H1 (cell line): ENCODE measurements around the gene KIF5A. TPM values are rescaled to one million over a fixed set of nuclear protein-coding genes. Genes with fewer than 3 reads are reported as not detected.

ENCODE experiments used
- CTCF ChIA-PET: fragments of 300-600 bp; sonication (Branson Sonifier 250); formaldehyde crosslinking; loops from one replicate; lab custom pipeline; 2021; ENCODE audit not compliant: partially characterized antibody; lab: Charles Lee
- POLR2A ChIA-PET: fragments of 300-600 bp; sonication (Branson Sonifier 250); formaldehyde crosslinking; loops from one replicate; lab custom pipeline; 2021; ENCODE audit warnings: inconsistent platforms; ENCODE audit not compliant: partially characterized antibody; lab: Charles Lee
- DNase-seq, 2 experiments: peaks; one replicate each; pipeline versions ENCODE4 v3.0.0 to v3.0.0-alpha.2; 2010 to 2022; ENCODE audit warnings: low spot score in 2 of 2, low read depth in 1 of 2, mixed read lengths in 1 of 2
- FAIRE-seq: peaks from 2 replicates; lab custom pipeline; 2011; peaks lifted over from hg19 to GRCh38; lab: Jason Lieb, UNC
- H2AFZ ChIP-seq: 2 replicates; pipeline ENCODE4 v1.8.1; 2012; ENCODE audit warnings: low read length, inconsistent platforms
- H2AK5ac ChIP-seq: 2 replicates; pipeline ENCODE4 v1.6.1; 2013; ENCODE audit warnings: low read depth, low read length
- H2BK120ac ChIP-seq: replicated peaks from 2 replicates; pipeline ENCODE3; 2013; ENCODE audit warnings: low read depth, low read length, inconsistent platforms
- H2BK12ac ChIP-seq: 2 replicates; pipeline ENCODE4 v1.6.1; 2013; ENCODE audit warnings: low read depth, low read length
- H2BK15ac ChIP-seq: 2 replicates; pipeline ENCODE4 v1.6.1; 2013; ENCODE audit warnings: low read length
- H2BK20ac ChIP-seq: 2 replicates; pipeline ENCODE4 v1.6.1; 2013; ENCODE audit warnings: low read length
- H2BK5ac ChIP-seq: 2 replicates; pipeline ENCODE4 v1.6.1; 2013; ENCODE audit warnings: low read depth, low read length
- H3K14ac ChIP-seq: 2 replicates; pipeline ENCODE4 v1.6.1; 2013; ENCODE audit warnings: inconsistent platforms; ENCODE audit not compliant: insufficient read length
- H3K18ac ChIP-seq: 2 replicates; pipeline ENCODE4 v1.6.1; 2013; ENCODE audit warnings: low read length; ENCODE audit errors: extremely low read depth
- H3K23ac ChIP-seq: 2 replicates; pipeline ENCODE4 v1.6.1; 2013; ENCODE audit warnings: inconsistent platforms; ENCODE audit not compliant: insufficient read length
- H3K23me2 ChIP-seq: 2 replicates; pipeline ENCODE4 v1.6.1; 2013; ENCODE audit warnings: low read depth, low read length
- H3K27ac ChIP-seq: 2 replicates; pipeline ENCODE4 v1.6.1; 2011; ENCODE audit warnings: low read depth, low read length, inconsistent platforms
- H3K27me3 ChIP-seq, 4 experiments: replicated peaks in 1 of 4; 1 replicate in 1 of 4; 2 replicates in 3 of 4; pipeline versions ENCODE4 v1.6.1 to v1.8.1; 2011 to 2013; ENCODE audit warnings: low read length in 3 of 4, mild to moderate bottlenecking in 3 of 4, inconsistent platforms in 2 of 4, mixed read lengths in 2 of 4, moderate library complexity in 1 of 4; ENCODE audit not compliant: control insufficient read depth in 3 of 4, insufficient read depth in 3 of 4; ENCODE audit errors: extremely low read depth in 1 of 4
- H3K36me3 ChIP-seq, 4 experiments: 2 replicates each; pipeline versions ENCODE4 v1.6.1 to v1.8.1; 2011 to 2013; ENCODE audit warnings: mild to moderate bottlenecking in 4 of 4, low read length in 3 of 4, moderate library complexity in 2 of 4, control low read depth in 1 of 4, inconsistent platforms in 1 of 4; ENCODE audit not compliant: insufficient read depth in 4 of 4, control insufficient read depth in 2 of 4
- H3K4ac ChIP-seq: replicated peaks from 2 replicates; pipeline ENCODE3; 2013; ENCODE audit warnings: low read length, low read depth, mixed read lengths, inconsistent platforms; ENCODE audit not compliant: insufficient read length
- H3K4me1 ChIP-seq, 4 experiments: replicated peaks in 1 of 4; 1 replicate in 1 of 4; 2 replicates in 3 of 4; pipeline versions ENCODE4 v1.6.1 to v1.8.1; 2011 to 2013; ENCODE audit warnings: low read length in 3 of 4, inconsistent platforms in 2 of 4, mixed read lengths in 1 of 4; ENCODE audit not compliant: insufficient read depth in 4 of 4, control insufficient read depth in 3 of 4
- H3K4me2 ChIP-seq, 2 experiments: 2 replicates each; pipeline versions ENCODE4 v1.6.1 to v1.8.1; 2011 to 2013; ENCODE audit warnings: low read depth in 2 of 2, low read length in 2 of 2, control low read depth in 1 of 2, inconsistent platforms in 1 of 2, mild to moderate bottlenecking in 1 of 2; ENCODE audit not compliant: insufficient read depth in 1 of 2
- H3K4me3 ChIP-seq, 4 experiments: fragments of 200-600, 300-600 bp in 1 of 4; sonication (generic), shearing (Covaris generic), sonication (Bioruptor Twin) in 1 of 4; 2 replicates each; pipeline versions ENCODE4 v1.5.1 to v1.8.1; 2011 to 2016; ENCODE audit warnings: low read length in 4 of 4, low read depth in 3 of 4, control low read depth in 2 of 4, inconsistent platforms in 2 of 4, mild to moderate bottlenecking in 2 of 4, mixed read lengths in 1 of 4, moderate library complexity in 1 of 4; ENCODE audit not compliant: insufficient read depth in 2 of 4; ENCODE audit errors: extremely low read depth in 1 of 4
- H3K56ac ChIP-seq: replicated peaks from 2 replicates; pipeline ENCODE3; 2013; ENCODE audit warnings: low read depth, mild to moderate bottlenecking, mixed read lengths, low read length, inconsistent platforms; ENCODE audit not compliant: insufficient read length
- H3K79me1 ChIP-seq: 2 replicates; pipeline ENCODE4 v1.6.1; 2013; ENCODE audit warnings: low read depth, low read length, control low read depth
- H3K79me2 ChIP-seq, 2 experiments: 2 replicates each; pipeline versions ENCODE4 v1.6.1 to v1.8.1; 2012 to 2013; ENCODE audit warnings: low read length in 2 of 2, mild to moderate bottlenecking in 2 of 2, inconsistent platforms in 1 of 2; ENCODE audit not compliant: insufficient read depth in 2 of 2, control insufficient read depth in 1 of 2
- H3K9ac ChIP-seq, 4 experiments: replicated peaks in 1 of 4; 1 replicate in 1 of 4; 2 replicates in 3 of 4; pipeline versions ENCODE4 v1.6.1 to v1.8.1; 2011 to 2013; ENCODE audit warnings: low read depth in 3 of 4, low read length in 3 of 4, control low read depth in 2 of 4, mild to moderate bottlenecking in 2 of 4, moderate library complexity in 2 of 4, inconsistent platforms in 1 of 4; ENCODE audit errors: extremely low read depth in 1 of 4
- H3K9me3 ChIP-seq, 2 experiments: 2 replicates each; pipeline versions ENCODE4 v1.6.1 to v1.8.1; 2012 to 2013; ENCODE audit warnings: mild to moderate bottlenecking in 2 of 2, moderate library complexity in 2 of 2, control low read depth in 1 of 2, inconsistent platforms in 1 of 2, low read depth in 1 of 2, low read length in 1 of 2, mixed read lengths in 1 of 2; ENCODE audit not compliant: insufficient read depth in 2 of 2
- H4K20me1 ChIP-seq, 2 experiments: replicated peaks in 1 of 2; 2 replicates each; pipeline versions ENCODE3 to v1.8.1; 2011 to 2013; ENCODE audit warnings: inconsistent platforms in 2 of 2, low read length in 2 of 2, mild to moderate bottlenecking in 1 of 2; ENCODE audit not compliant: insufficient read depth in 2 of 2, control insufficient read depth in 1 of 2
- H4K5ac ChIP-seq: 2 replicates; pipeline ENCODE4 v1.6.1; 2013; ENCODE audit warnings: low read length, low read depth, mixed read lengths, inconsistent platforms; ENCODE audit not compliant: insufficient read length
- H4K8ac ChIP-seq: 2 replicates; pipeline ENCODE4 v1.8.0; 2013; ENCODE audit warnings: mild to moderate bottlenecking, moderate library complexity, low read length, inconsistent platforms; ENCODE audit not compliant: insufficient read depth; ENCODE audit errors: extremely low read depth
- H4K91ac ChIP-seq: replicated peaks from 2 replicates; pipeline ENCODE3; 2013; ENCODE audit warnings: low read length, mixed read lengths, inconsistent platforms; ENCODE audit not compliant: insufficient read length
- HDAC2 ChIP-seq, 2 experiments: fragments of 300-600 bp in 1 of 2; sonication (generic) in 1 of 2; IDR thresholded peaks; 2 replicates each; pipeline ENCODE4 v1.6.1; 2011 to 2012; ENCODE audit warnings: low read depth in 2 of 2, low read length in 2 of 2, mild to moderate bottlenecking in 2 of 2, moderate library complexity in 2 of 2, borderline replicate concordance in 1 of 2, inconsistent platforms in 1 of 2
- RBBP5 ChIP-seq: IDR thresholded peaks from 2 replicates; pipeline ENCODE4 v1.7.1; 2012; ENCODE audit warnings: low read depth, mild to moderate bottlenecking, inconsistent platforms, low read length, moderate library complexity, borderline replicate concordance
- SP2 ChIP-seq: IDR thresholded peaks from 2 replicates; pipeline ENCODE4 v1.6.1; 2012; ENCODE audit warnings: mild to moderate bottlenecking, low read length, inconsistent platforms
- SUZ12 ChIP-seq: fragments of 200-600 bp; sonication (generic); IDR thresholded peaks from 2 replicates; pipeline ENCODE4 v1.6.1; 2012; ENCODE audit warnings: mild to moderate bottlenecking, inconsistent platforms, low read length, moderate library complexity, mixed read lengths
- WGBS, 2 experiments: shearing (Covaris generic) in 1 of 2; methylation state at CpG; one replicate each; pipeline versions ENCODE4 v1.1.6 to v1.1.7; 2013 to 2015; ENCODE audit warnings: low lambda C conversion rate in 2 of 2, mixed read lengths in 2 of 2, inconsistent platforms in 1 of 2, low coverage in 1 of 2, missing lambda C conversion rate in 1 of 2; ENCODE audit not compliant: insufficient replicate concordance in 2 of 2, insufficient coverage in 1 of 2, insufficient read length in 1 of 2; ENCODE audit errors: extremely low coverage in 1 of 2, missing lambda C conversion rate in 1 of 2; 5-methylcytosine and 5-hydroxymethylcytosine counted together
- polyA plus RNA-seq, 7 experiments: library from polyadenylated mRNA; depleted of rRNA in 3 of 7; stranded (reverse) in 5 of 7; unstranded in 2 of 7; fragments of >200 nt in 5 of 7; fragments of 200-250 nt in 2 of 7; gene quantifications; 1 replicate in 5 of 7; 2 replicates in 1 of 7; 4 replicates in 1 of 7; pipeline versions ENCODE4 v1.2.1 to v1.2.3, GENCODE V29; 2011 to 2013; ENCODE audit warnings: missing spikeins in 2 of 7, mixed read lengths in 2 of 7
- total RNA-seq: library from RNA; stranded (reverse); fragmentation: NEBNext Ultra II Directional; extraction: Animal tissue kit (Norgen Biotek cat#: 25700); gene quantifications from 2 replicates; pipeline ENCODE4 v1.2.1, GENCODE V29; 2021

Gene KIF5A
- total and polyA plus RNA-seq, 2 of the 8 experiments (the other 6 are each of a cell fraction or from before 2014, with no cell fraction given) = 10.7 to 21.9 TPM

- Histone ChIP-seq H2BK15ac (no peak overlapping the region), H3K14ac (no peak overlapping the region), H3K79me1 (no peaks in the 10 kb centered on the region), H3K36me3 (peaks cover 28 to 72% (median 54%) of the 10 kb centered on the region in 4 experiments), H2BK120ac (no peak overlapping the region), H2BK20ac (no peak overlapping the region), H2BK5ac (no peak overlapping the region), H3K27ac (no peak overlapping the region), H3K4me1 (no peaks in the 10 kb centered on the region), H3K4me3 (no peak overlapping the region), H3K79me2 (no peaks in the 10 kb centered on the region), H2AK5ac (no peak overlapping the region), H2AFZ (no peak overlapping the region), H4K8ac (no peak overlapping the region), H3K23ac (no peak overlapping the region), H3K18ac (no peak overlapping the region), H2BK12ac (no peak overlapping the region), H3K56ac (no peak overlapping the region), H3K9ac (no peak overlapping the region), H3K4me2 (no peak overlapping the region), H4K91ac (no peak overlapping the region), H3K4ac (no peak overlapping the region), H4K5ac (no peak overlapping the region), H3K23me2 (no peaks in the 10 kb centered on the region), H4K20me1 (peaks cover 0 to 7% of the 10 kb centered on the region in 2 experiments), H3K27me3 (no peaks in the 10 kb centered on the region), H3K9me3 (no peaks in the 10 kb centered on the region)
- ChIA-PET POLR2A (interaction anchor here (0.6 to 1.6 kb wide), 5 partner anchors 13 to 274 kb away, joined by 3 to 4 read pairs (median 3); partner anchors contain the start of gene DDIT3), CTCF (interaction anchor here (1.1 to 5.0 kb wide), 3 partner anchors 34 to 56 kb away, joined by 3 to 28 read pairs (median 5); partner anchors contain the start of genes ARHGEF25 and B4GALNT1)
- DNase-seq (no peak), FAIRE-seq (no peak)
- TF ChIP-seq HDAC2 (IDR thresholded peaks at IDR 0.05; ENCODE audit: borderline replicate concordance in 1 of 2, low read depth in 2 of 2, low read length in 2 of 2) (no peak), SUZ12 (no peak), RBBP5 (no peak), SP2 (no peak)
- 87% methylated on average over 9 of the region's 9 CpGs; no CpG with 5 or more reads in 1 of the 2 experiments for WGBS, 2 experiments
Observed at GRCh38 chr12:57576613-57577160, 26.8 kb downstream of the KIF5A start.
